ENCODE data around the gene CTDNEP1.

Gene CTDNEP1

GRCh38 chr17:7233701-7234082 lies 17.8 kb downstream of the CTDNEP1 start:
- DNase-seq (no peak), ATAC-seq (ENCODE audit: insufficient read depth, low read depth) (peak; percentile 11)
- TF ChIP-seq CTCF (IDR thresholded peaks at IDR 0.05; ENCODE audit: borderline replicate concordance, extremely low read depth, low read length, poor library complexity, severe bottlenecking), result no peak
- TF ChIP-seq EZH2 (IDR thresholded peaks at IDR 0.05; ENCODE audit: borderline replicate concordance, low read depth, low read length, severe bottlenecking), result no peak
- H3K79me2 ChIP-seq (ENCODE audit: insufficient read depth, low read length), result peaks cover 97% of the 10 kb centered on the region
- H3K9me3 ChIP-seq (ENCODE audit: insufficient read depth, low read length, severe bottlenecking), result no peaks in the 10 kb centered on the region
- peaks cover 57% of the 10 kb centered on the region for H4K20me1 ChIP-seq (ENCODE audit: insufficient read depth, low read length)
- peak overlapping the region; percentile 90 for H3K9ac ChIP-seq (ENCODE audit: low read depth, low read length)
- H3K4me1 ChIP-seq (ENCODE audit: insufficient read depth, low read length), result peaks cover 61% of the 10 kb centered on the region
- H3K4me2 ChIP-seq (ENCODE audit: insufficient read depth, low read length), result peak overlapping the region; percentile 99
- H2AFZ ChIP-seq (ENCODE audit: low read depth, low read length), result peak overlapping the region; percentile 75
- peak overlapping the region; percentile 97 for H3K27ac ChIP-seq (ENCODE audit: low read length)
- H3K27me3 ChIP-seq (ENCODE audit: insufficient read depth, low read length, poor library complexity), result no peaks in the 10 kb centered on the region
- H3K4me3 ChIP-seq (ENCODE audit: low read depth in 1 of 2, low read length in 2 of 2), result peak overlapping the region; percentile 83 to 93
- H3K36me3 ChIP-seq (ENCODE audit: insufficient read depth, low read length), result peaks cover 61% of the 10 kb centered on the region

- ATAC-seq (ENCODE audit: insufficient read depth, low read depth), result no peak
- Histone ChIP-seq H3K4me1 (ENCODE audit: insufficient read depth, low read length) (peaks cover 55% of the 10 kb centered on the region), H3K9me3 (ENCODE audit: insufficient read depth, low read length, severe bottlenecking) (no peaks in the 10 kb centered on the region), H3K79me2 (ENCODE audit: insufficient read depth, low read length) (peaks cover 82% of the 10 kb centered on the region), H3K4me2 (ENCODE audit: insufficient read depth, low read length) (peak overlapping the region; percentile 99), H3K27ac (ENCODE audit: low read length) (peak overlapping the region; percentile 17), H3K27me3 (ENCODE audit: insufficient read depth, low read length, poor library complexity) (no peaks in the 10 kb centered on the region), H3K36me3 (ENCODE audit: insufficient read depth, low read length) (peaks cover 74% of the 10 kb centered on the region), H3K4me3 (ENCODE audit: low read depth in 1 of 2, low read length in 2 of 2) (peak overlapping the region in 1 of 2 experiments; percentile 83; a peak in 2 of 4 replicates), H2AFZ (ENCODE audit: low read depth, low read length) (no peak overlapping the region), H4K20me1 (ENCODE audit: insufficient read depth, low read length) (peaks cover 56% of the 10 kb centered on the region), H3K9ac (ENCODE audit: low read depth, low read length) (peak overlapping the region; percentile 90; the same call in 1 of the 2 replicates)
- TF ChIP-seq CTCF (IDR thresholded peaks at IDR 0.05; ENCODE audit: borderline replicate concordance, extremely low read depth, low read length, poor library complexity, severe bottlenecking) (no peak), EZH2 (IDR thresholded peaks at IDR 0.05; ENCODE audit: borderline replicate concordance, low read depth, low read length, severe bottlenecking) (no peak)
- no peak for DNase-seq
Observed at GRCh38 chr17:7232114-7232513, 19.4 kb downstream of the CTDNEP1 start.

- H4K20me1 ChIP-seq (ENCODE audit: insufficient read depth, low read length), result peaks cover 38% of the 10 kb centered on the region
- no peak for DNase-seq
- H3K27me3 ChIP-seq (ENCODE audit: insufficient read depth, low read length, poor library complexity), result no peaks in the 10 kb centered on the region
- peaks cover 73% of the 10 kb centered on the region for H3K36me3 ChIP-seq (ENCODE audit: insufficient read depth, low read length)
- H3K9ac ChIP-seq (ENCODE audit: low read depth, low read length), result no peak overlapping the region
- H3K27ac ChIP-seq (ENCODE audit: low read length), result no peak overlapping the region
- peaks cover 55% of the 10 kb centered on the region for H3K79me2 ChIP-seq (ENCODE audit: insufficient read depth, low read length)
- peaks cover 29% of the 10 kb centered on the region for H3K4me1 ChIP-seq (ENCODE audit: insufficient read depth, low read length)
- TF ChIP-seq EZH2 (IDR thresholded peaks at IDR 0.05; ENCODE audit: borderline replicate concordance, low read depth, low read length, severe bottlenecking) (no peak), CTCF (IDR thresholded peaks at IDR 0.05; ENCODE audit: borderline replicate concordance, extremely low read depth, low read length, poor library complexity, severe bottlenecking) (no peak)
- ATAC-seq (ENCODE audit: insufficient read depth, low read depth), result no peak
- H3K4me2 ChIP-seq (ENCODE audit: insufficient read depth, low read length), result no peak overlapping the region
- H3K4me3 ChIP-seq (ENCODE audit: low read depth in 1 of 2, low read length in 2 of 2), result no peak overlapping the region
- no peak overlapping the region for H2AFZ ChIP-seq (ENCODE audit: low read depth, low read length)
- H3K9me3 ChIP-seq (ENCODE audit: insufficient read depth, low read length, severe bottlenecking), result no peaks in the 10 kb centered on the region
Observed at GRCh38 chr17:7229504-7229903, 22.0 kb downstream of the CTDNEP1 start.

DNA sequence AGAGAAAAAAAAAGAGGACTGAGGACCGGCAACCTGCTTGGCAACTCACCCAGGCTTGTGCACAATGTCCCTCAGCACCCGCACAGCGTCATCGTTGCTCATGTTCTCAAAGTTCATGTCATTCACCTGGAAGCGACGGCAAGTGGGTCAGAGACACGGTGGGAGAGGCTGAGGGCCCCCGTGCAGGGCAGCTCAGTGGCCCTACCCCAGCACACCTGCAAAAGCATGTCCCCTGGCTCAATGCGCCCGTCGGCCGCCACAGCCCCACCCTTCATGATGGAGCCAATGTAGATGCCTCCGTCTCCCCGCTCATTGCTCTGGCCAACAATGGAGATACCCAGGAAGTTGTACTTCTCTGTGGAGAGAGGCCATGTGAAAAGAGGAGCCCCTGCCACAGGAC lies 22.6 kb downstream of the CTDNEP1 start:
- Histone ChIP-seq H3K9ac (ENCODE audit: low read depth, low read length) (no peak overlapping the region), H3K79me2 (ENCODE audit: insufficient read depth, low read length) (peaks cover 51% of the 10 kb centered on the region), H3K4me1 (ENCODE audit: insufficient read depth, low read length) (peaks cover 28% of the 10 kb centered on the region), H3K4me2 (ENCODE audit: insufficient read depth, low read length) (no peak overlapping the region), H3K27ac (ENCODE audit: low read length) (no peak overlapping the region), H2AFZ (ENCODE audit: low read depth, low read length) (no peak overlapping the region), H3K36me3 (ENCODE audit: insufficient read depth, low read length) (peaks cover 78% of the 10 kb centered on the region), H3K27me3 (ENCODE audit: insufficient read depth, low read length, poor library complexity) (no peaks in the 10 kb centered on the region), H3K4me3 (ENCODE audit: low read depth in 1 of 2, low read length in 2 of 2) (no peak overlapping the region), H3K9me3 (ENCODE audit: insufficient read depth, low read length, severe bottlenecking) (no peaks in the 10 kb centered on the region), H4K20me1 (ENCODE audit: insufficient read depth, low read length) (peaks cover 41% of the 10 kb centered on the region)
- no peak for ATAC-seq (ENCODE audit: insufficient read depth, low read depth)
- DNase-seq, result no peak
- TF ChIP-seq EZH2 (IDR thresholded peaks at IDR 0.05; ENCODE audit: borderline replicate concordance, low read depth, low read length, severe bottlenecking) (no peak), CTCF (IDR thresholded peaks at IDR 0.05; ENCODE audit: borderline replicate concordance, extremely low read depth, low read length, poor library complexity, severe bottlenecking) (no peak)

Measured in DND-41 (cell line).